IMR-90 (cell line): Measurements from ENCODE around the gene ADD3. TPM values are rescaled to one million over a fixed set of nuclear protein-coding genes. Genes with fewer than 3 reads are reported as not detected.

Experiments used
- ATAC-seq: fragments of 200-7000 bp; cut with Tn5 transposase; 2 replicates; pipeline ENCODE4 v1.9.1; 2020; ENCODE audit warnings: low read depth, mild to moderate bottlenecking, moderate library complexity
- BruUV-seq: library from RNA; stranded (reverse); fragments of 400-500 nt; replicated peaks from 2 replicates; lab custom pipeline; 2021; lab: Mats Ljungman, UMichigan
- CTCF ChIA-PET: fragments of 300-600 bp; formaldehyde crosslinking; extraction: SDS; loops from one replicate; lab custom pipeline; 2021; ENCODE audit warnings: antibody characterized with exemption; lab: Yijun Ruan, JAX
- POLR2A ChIA-PET: fragments of 300-600 bp; sonication (Branson Sonifier 250); formaldehyde crosslinking; loops from one replicate; lab custom pipeline; 2022; ENCODE audit warnings: antibody characterized with exemption; ENCODE audit not compliant: unreplicated experiment; lab: Charles Lee
- DNase-seq: peaks from one replicate; pipeline ENCODE4 v3.0.0; 2013
- H2AFZ ChIP-seq: replicated peaks from 2 replicates; pipeline ENCODE3; 2013; ENCODE audit warnings: low read length, mild to moderate bottlenecking; ENCODE audit not compliant: poor library complexity
- H2AK5ac ChIP-seq: 2 replicates; pipeline ENCODE4 v1.6.1; 2013; ENCODE audit warnings: low read depth, low read length, inconsistent platforms
- H2AK9ac ChIP-seq: replicated peaks from 2 replicates; pipeline ENCODE3; 2013; ENCODE audit warnings: mild to moderate bottlenecking, low read depth, low read length, moderate library complexity; ENCODE audit not compliant: poor library complexity
- H2BK120ac ChIP-seq: 2 replicates; pipeline ENCODE4 v1.6.1; 2013; ENCODE audit warnings: low read depth, low read length, inconsistent platforms
- H2BK15ac ChIP-seq: 3 replicates; pipeline ENCODE4 v1.6.1; 2013; ENCODE audit warnings: low read depth, low read length, inconsistent platforms
- H2BK20ac ChIP-seq: 2 replicates; pipeline ENCODE4 v1.6.1; 2013; ENCODE audit warnings: low read depth, mild to moderate bottlenecking, inconsistent platforms, low read length, moderate library complexity
- H2BK5ac ChIP-seq: 2 replicates; pipeline ENCODE4 v1.6.1; 2013; ENCODE audit warnings: mild to moderate bottlenecking, low read depth, low read length, inconsistent platforms; ENCODE audit not compliant: poor library complexity, severe bottlenecking
- H3K14ac ChIP-seq: replicated peaks from 2 replicates; pipeline ENCODE4 v1.6.1; 2013; ENCODE audit warnings: low read depth, low read length, inconsistent platforms
- H3K18ac ChIP-seq: 2 replicates; pipeline ENCODE4 v1.6.1; 2013; ENCODE audit warnings: low read depth, low read length, control low read depth
- H3K23ac ChIP-seq: 2 replicates; pipeline ENCODE4 v1.6.1; 2013; ENCODE audit warnings: low read depth, low read length, inconsistent platforms
- H3K27ac ChIP-seq: 2 replicates; pipeline ENCODE4 v1.5.1; 2013; ENCODE audit warnings: mild to moderate bottlenecking, control low read depth, low read length; ENCODE audit not compliant: insufficient read depth
- H3K27me3 ChIP-seq: 2 replicates; pipeline ENCODE4 v1.6.1; 2013; ENCODE audit warnings: low read length; ENCODE audit not compliant: control insufficient read depth, insufficient read depth
- H3K36me3 ChIP-seq: 2 replicates; pipeline ENCODE4 v1.6.1; 2013; ENCODE audit warnings: low read length, mixed read lengths; ENCODE audit not compliant: control insufficient read depth, insufficient read depth
- H3K4ac ChIP-seq: 2 replicates; pipeline ENCODE4 v1.6.1; 2013; ENCODE audit warnings: low read depth, low read length, inconsistent platforms
- H3K4me1 ChIP-seq: 2 replicates; pipeline ENCODE4 v1.6.1; 2013; ENCODE audit warnings: low read length, mixed read lengths; ENCODE audit not compliant: control insufficient read depth, insufficient read depth
- H3K4me2 ChIP-seq: 2 replicates; pipeline ENCODE4 v1.6.1; 2013; ENCODE audit warnings: low read depth, mild to moderate bottlenecking, control low read depth, low read length, moderate library complexity
- H3K4me3 ChIP-seq: 2 replicates; pipeline ENCODE4 v1.5.1; 2013; ENCODE audit warnings: low read depth, mild to moderate bottlenecking, control low read depth, low read length, moderate library complexity; ENCODE audit not compliant: insufficient read depth
- H3K56ac ChIP-seq: 2 replicates; pipeline ENCODE4 v1.6.1; 2013; ENCODE audit warnings: low read length, inconsistent platforms; ENCODE audit not compliant: insufficient read depth; ENCODE audit errors: extremely low read depth
- H3K79me1 ChIP-seq, 2 experiments: 2 replicates each; pipeline ENCODE4 v1.6.1; 2013; ENCODE audit warnings: low read length in 2 of 2, inconsistent platforms in 1 of 2, low read depth in 1 of 2
- H3K9ac ChIP-seq: 2 replicates; pipeline ENCODE4 v1.6.1; 2013; ENCODE audit warnings: low read depth, low read length, control low read depth
- H3K9me1 ChIP-seq: 2 replicates; pipeline ENCODE4 v1.6.1; 2013; ENCODE audit warnings: low read length, inconsistent platforms; ENCODE audit not compliant: insufficient read depth
- H3K9me3 ChIP-seq: 2 replicates; pipeline ENCODE4 v1.6.1; 2013; ENCODE audit warnings: low read length; ENCODE audit not compliant: control insufficient read depth, insufficient read depth
- H4K20me1 ChIP-seq: 2 replicates; pipeline ENCODE4 v1.6.1; 2013; ENCODE audit warnings: low read length, inconsistent platforms; ENCODE audit not compliant: insufficient read depth
- H4K5ac ChIP-seq: 2 replicates; pipeline ENCODE4 v1.6.1; 2013; ENCODE audit warnings: mild to moderate bottlenecking, low read depth, low read length, control low read depth
- H4K8ac ChIP-seq, 2 experiments: 2 replicates each; pipeline ENCODE4 v1.6.1; 2013; ENCODE audit warnings: low read depth in 2 of 2, low read length in 2 of 2, control low read depth in 1 of 2, inconsistent platforms in 1 of 2
- H4K91ac ChIP-seq: 2 replicates; pipeline ENCODE4 v1.6.1; 2013; ENCODE audit warnings: low read depth, low read length, inconsistent platforms; ENCODE audit not compliant: insufficient read depth
- BHLHE40 ChIP-seq: fragments of 150-350 bp; IDR thresholded peaks from 2 replicates; pipeline ENCODE4 v1.6.1; 2016; ENCODE audit warnings: mild to moderate bottlenecking, low read depth, low read length
- CEBPB ChIP-seq: IDR thresholded peaks from 2 replicates; pipeline ENCODE4 v1.6.1; 2012; ENCODE audit warnings: low read depth, low read length, improper control_type of control experiment
- CHD1 ChIP-seq: IDR thresholded peaks from 2 replicates; pipeline ENCODE4 v1.6.1; 2012; ENCODE audit warnings: low read depth, low read length, improper control_type of control experiment
- CTCF ChIP-seq: conservative IDR thresholded peaks from 2 replicates; pipeline ENCODE4 v1.5.1; 2012; ENCODE audit warnings: mild to moderate bottlenecking, low read depth, low read length, improper control_type of control experiment
- ELK1 ChIP-seq: fragments of 150-350 bp; IDR thresholded peaks from 2 replicates; pipeline ENCODE4 v1.6.1; 2016; ENCODE audit warnings: low read depth, mild to moderate bottlenecking, low read length, moderate library complexity, borderline replicate concordance
- FOS ChIP-seq: fragments of 150-350 bp; IDR thresholded peaks from 2 replicates; pipeline ENCODE4 v1.6.1; 2016; ENCODE audit warnings: low read depth, low read length
- MAFK ChIP-seq: IDR thresholded peaks from 2 replicates; pipeline ENCODE4 v1.6.1; 2012; ENCODE audit warnings: low read depth, low read length, improper control_type of control experiment
- MAZ ChIP-seq: IDR thresholded peaks from 2 replicates; pipeline ENCODE4 v1.6.1; 2012; ENCODE audit warnings: low read depth, mild to moderate bottlenecking, low read length, improper control_type of control experiment, moderate library complexity, borderline replicate concordance
- MXI1 ChIP-seq: IDR thresholded peaks from 2 replicates; pipeline ENCODE4 v1.6.1; 2012; ENCODE audit warnings: low read depth, mild to moderate bottlenecking, low read length, moderate library complexity, borderline replicate concordance
- NFE2L2 ChIP-seq: fragments of 150-350 bp; IDR thresholded peaks from 2 replicates; pipeline ENCODE4 v1.6.1; 2016; ENCODE audit warnings: low read depth, mild to moderate bottlenecking, low read length
- RAD21 ChIP-seq: IDR thresholded peaks from 2 replicates; pipeline ENCODE4 v1.6.1; 2012; ENCODE audit warnings: low read length, improper control_type of control experiment
- RCOR1 ChIP-seq: IDR thresholded peaks from 2 replicates; pipeline ENCODE4 v1.6.1; 2012; ENCODE audit warnings: mild to moderate bottlenecking, low read length, improper control_type of control experiment; ENCODE audit not compliant: insufficient replicate concordance
- RFX5 ChIP-seq: IDR thresholded peaks from 2 replicates; pipeline ENCODE4 v1.8.0; 2012; ENCODE audit warnings: low read depth, mild to moderate bottlenecking, low read length, moderate library complexity
- SMC3 ChIP-seq: fragments of 150-350 bp; IDR thresholded peaks from 2 replicates; pipeline ENCODE4 v1.6.1; 2016; ENCODE audit warnings: low read depth, mild to moderate bottlenecking, antibody characterized with exemption, low read length, moderate library complexity
- USF2 ChIP-seq: fragments of 150-350 bp; IDR thresholded peaks from 2 replicates; pipeline ENCODE4 v1.6.1; 2017; ENCODE audit warnings: mild to moderate bottlenecking, antibody characterized with exemption, low read length, low read depth
- WGBS, 2 experiments: methylation state at CpG; one replicate each; pipeline versions ENCODE4 v1.1.5 to v1.1.7; 2013; ENCODE audit warnings: missing lambda C conversion rate in 2 of 2; ENCODE audit not compliant: insufficient read length in 1 of 2; ENCODE audit errors: extremely low coverage in 2 of 2; 5-methylcytosine and 5-hydroxymethylcytosine counted together
- dilution Hi-C: fragments of 300-500 bp; cut with HindIII; formaldehyde crosslinking; loops from one replicate; pipeline ENCODE4 v1.14.3; 2018; ENCODE audit warnings: low sequenced_read_pairs; ENCODE audit not compliant: unreplicated experiment
- in situ Hi-C: fragments of 300-500 bp; cut with MboI; formaldehyde crosslinking; loops from 3 replicates; pipeline ENCODE4 v1.14.3; 2019; ENCODE audit warnings: low sequenced_read_pairs, inconsistent platforms, mixed read lengths
- intact Hi-C: fragments of 100-400 bp; cut with micrococcal nuclease; formaldehyde crosslinking; loops from 2 replicates; pipeline ENCODE4 v1.10.0; 2022
- polyA plus RNA-seq, 3 experiments: library from polyadenylated mRNA; depleted of rRNA; stranded (reverse); fragments of >200 nt; gene quantifications; 2 replicates each; pipeline ENCODE4 v1.2.3, GENCODE V29; 2012; ENCODE audit warnings: low replicate concordance in 1 of 3
- total RNA-seq: library from RNA; depleted of rRNA; stranded (reverse); fragments of >200 nt; gene quantifications from 2 replicates; pipeline ENCODE4 v1.2.3, GENCODE V29; 2012

The ADD3 gene
- total and polyA plus RNA-seq, 2 of the 4 experiments (the other 2 are of a cell fraction), result 138 to 212 TPM

DNA sequence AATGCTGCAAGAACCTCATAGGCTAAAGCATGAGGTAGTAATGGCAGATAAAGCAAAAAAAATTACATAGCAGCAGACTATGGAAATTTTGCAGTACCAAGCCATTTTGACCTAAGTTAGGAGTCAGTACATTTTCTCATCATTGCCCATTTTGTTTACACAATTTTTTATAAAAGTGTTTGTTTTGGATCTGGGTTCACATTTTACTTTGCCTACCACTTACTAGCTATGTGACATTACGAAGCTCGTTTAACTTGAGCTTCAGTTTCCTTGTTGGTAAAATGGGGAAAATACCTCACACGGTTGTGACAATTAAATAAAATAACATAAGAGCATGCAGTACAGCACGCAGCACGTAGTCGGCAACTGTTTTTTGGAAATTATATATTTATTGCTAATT, 99.6 kb downstream of the ADD3 start:
- Histone ChIP-seq H3K79me1 (peaks cover 3 to 38% of the 10 kb centered on the region in 2 experiments), H2AFZ (no peak overlapping the region), H2BK5ac (no peak overlapping the region), H3K18ac (no peak overlapping the region), H4K5ac (no peak overlapping the region), H4K8ac (no peak overlapping the region), H3K9me3 (no peaks in the 10 kb centered on the region), H3K14ac (no peak overlapping the region), H3K56ac (no peak overlapping the region), H3K9ac (no peak overlapping the region), H2BK120ac (no peak overlapping the region), H3K4ac (no peak overlapping the region), H3K27ac (no peak overlapping the region), H3K4me1 (no peaks in the 10 kb centered on the region), H3K9me1 (no peaks in the 10 kb centered on the region), H3K4me3 (no peak overlapping the region), H4K20me1 (no peaks in the 10 kb centered on the region; the same call in 1 of the 2 replicates), H2AK9ac (no peak overlapping the region), H2BK20ac (no peak overlapping the region), H3K4me2 (no peak overlapping the region), H4K91ac (no peak overlapping the region), H3K27me3 (no peaks in the 10 kb centered on the region), H3K36me3 (peaks cover 5% of the 10 kb centered on the region; the same call in 1 of the 2 replicates), H3K23ac (no peak overlapping the region), H2BK15ac (no peak overlapping the region), H2AK5ac (no peak overlapping the region)
- dilution Hi-C loops, result no loop called here
- in situ Hi-C loops, result no loop called here
- POLR2A ChIA-PET, result no interaction called here
- no TSS peak for BruUV-seq
- no peak for ATAC-seq
- no peak for TF ChIP-seq CTCF
- no peak for TF ChIP-seq MXI1
- no peak for TF ChIP-seq BHLHE40
- no peak for TF ChIP-seq ELK1
- no peak for TF ChIP-seq RCOR1
- no peak for TF ChIP-seq SMC3
- no peak for TF ChIP-seq FOS
- TF ChIP-seq USF2, result no peak
- TF ChIP-seq RFX5, result no peak
- TF ChIP-seq RAD21, result no peak
- TF ChIP-seq MAZ, result no peak
- no peak for TF ChIP-seq NFE2L2
- TF ChIP-seq CHD1, result no peak
- TF ChIP-seq CEBPB, result no peak
- no peak for TF ChIP-seq MAFK
- intact Hi-C loops, result no loop called here
- no CpG with 5 or more reads among the region's 6 CpGs for WGBS, 2 experiments
- DNase-seq, result no peak
- CTCF ChIA-PET, result no interaction called here
